IPS-20b (cell line): Measurements from ENCODE around the gene RPL28.
"Not testable (repeated sequence)": the region's sequence is repeated elsewhere in the genome, so short reads cannot be mapped to it uniquely, and the experiment has no call there.

Experiments used
- H3K27ac ChIP-seq: one replicate; pipeline ENCODE4 v1.5.1; 2013; ENCODE audit warnings: low read length
- H3K27me3 ChIP-seq: 2 replicates; pipeline ENCODE4 v1.6.1; 2013; ENCODE audit warnings: mild to moderate bottlenecking, low read length, inconsistent platforms; ENCODE audit not compliant: insufficient read depth
- H3K36me3 ChIP-seq: 2 replicates; pipeline ENCODE4 v1.6.1; 2013; ENCODE audit warnings: low read depth, mild to moderate bottlenecking, inconsistent platforms, low read length, moderate library complexity; ENCODE audit not compliant: insufficient read depth
- H3K4me1 ChIP-seq: 2 replicates; pipeline ENCODE4 v1.6.1; 2013; ENCODE audit warnings: mild to moderate bottlenecking, control low read depth, inconsistent platforms, low read length, moderate library complexity; ENCODE audit not compliant: insufficient read depth
- H3K4me3 ChIP-seq: 2 replicates; pipeline ENCODE4 v1.5.1; 2013; ENCODE audit warnings: mild to moderate bottlenecking, low read length, inconsistent platforms
- H3K9ac ChIP-seq: 2 replicates; pipeline ENCODE4 v1.6.1; 2013; ENCODE audit warnings: low read depth, mild to moderate bottlenecking, inconsistent platforms, low read length, moderate library complexity
- H3K9me3 ChIP-seq: 2 replicates; pipeline ENCODE4 v1.6.1; 2013; ENCODE audit warnings: mild to moderate bottlenecking, low read depth, low read length, inconsistent platforms; ENCODE audit not compliant: insufficient read depth

Gene RPL28

GRCh38 chr19:55441692-55442321, 56.1 kb downstream of the RPL28 start:
- Histone ChIP-seq H3K27me3 (peaks cover 95% of the 10 kb centered on the region), H3K4me3 (peak overlapping the region; percentile 63; the same call in 1 of the 2 replicates), H3K9ac (no peak overlapping the region), H3K9me3 (no peaks in the 10 kb centered on the region; the same call in 1 of the 2 replicates), H3K36me3 (no peaks in the 10 kb centered on the region), H3K4me1 (peaks cover 8% of the 10 kb centered on the region; the same call in 1 of the 2 replicates), H3K27ac (no peak overlapping the region)

GRCh38 chr19:55442372-55442961, 56.7 kb downstream of the RPL28 start:
- Histone ChIP-seq H3K36me3 (no peaks in the 10 kb centered on the region), H3K27me3 (peaks cover 97% of the 10 kb centered on the region), H3K9ac (no peak overlapping the region), H3K4me3 (no peak overlapping the region; the same call in 1 of the 2 replicates), H3K4me1 (peaks cover 8% of the 10 kb centered on the region; the same call in 1 of the 2 replicates), H3K27ac (no peak overlapping the region), H3K9me3 (no peaks in the 10 kb centered on the region; the same call in 1 of the 2 replicates)

- Histone ChIP-seq H3K4me1 (peaks cover 8% of the 10 kb centered on the region; the same call in 1 of the 2 replicates), H3K27ac (no peak within 1 kb of the TSS), H3K9me3 (no peaks in the 10 kb centered on the region; the same call in 1 of the 2 replicates), H3K4me3 (peak within 1 kb of the TSS; percentile 63; the same call in 1 of the 2 replicates), H3K9ac (no peak within 1 kb of the TSS), H3K27me3 (peaks cover 100% of the 10 kb centered on the region), H3K36me3 (no peaks in the 10 kb centered on the region)
Measured at GRCh38 chr19:55443045-55443823, 57.5 kb downstream of the RPL28 start, which contains the start of gene SHISA7. Gene SHISA7, minus strand, starts transcription at chr19:55443300. Its CDS starts 437 bp downstream, at chr19:55442863.

GRCh38 chr19:55443824-55444480, 58.2 kb downstream of the RPL28 start:
- no peak overlapping the region for H3K27ac ChIP-seq
- no peak overlapping the region for H3K4me3 ChIP-seq
- H3K9ac ChIP-seq: no peak overlapping the region
- H3K36me3 ChIP-seq: no peaks in the 10 kb centered on the region
- peaks cover 100% of the 10 kb centered on the region for H3K27me3 ChIP-seq
- H3K4me1 ChIP-seq: peaks cover 8% of the 10 kb centered on the region; the same call in 1 of the 2 replicates
- no peaks in the 10 kb centered on the region; the same call in 1 of the 2 replicates for H3K9me3 ChIP-seq

GRCh38 chr19:55444646-55445045, 58.9 kb downstream of the RPL28 start:
- Histone ChIP-seq H3K9me3 (no peaks in the 10 kb centered on the region; the same call in 1 of the 2 replicates), H3K36me3 (no peaks in the 10 kb centered on the region), H3K4me3 (no peak overlapping the region), H3K27me3 (peaks cover 100% of the 10 kb centered on the region), H3K4me1 (peaks cover 8% of the 10 kb centered on the region; the same call in 1 of the 2 replicates), H3K27ac (no peak overlapping the region), H3K9ac (no peak overlapping the region)

- Histone ChIP-seq H3K36me3 (no peaks in the 10 kb centered on the region), H3K9ac (no peak overlapping the region), H3K4me1 (peaks cover 5% of the 10 kb centered on the region; the same call in 1 of the 2 replicates), H3K27ac (no peak overlapping the region), H3K4me3 (no peak overlapping the region), H3K9me3 (no peaks in the 10 kb centered on the region; the same call in 1 of the 2 replicates), H3K27me3 (peaks cover 100% of the 10 kb centered on the region)
Measured at GRCh38 chr19:55446060-55446459, 60.3 kb downstream of the RPL28 start.

- Histone ChIP-seq H3K36me3 (no peaks in the 10 kb centered on the region), H3K27ac (no peak overlapping the region), H3K9me3 (no peaks in the 10 kb centered on the region; the same call in 1 of the 2 replicates), H3K27me3 (peaks cover 100% of the 10 kb centered on the region), H3K4me3 (no peak overlapping the region), H3K4me1 (peaks cover 2% of the 10 kb centered on the region; the same call in 1 of the 2 replicates), H3K9ac (no peak overlapping the region)
Measured at GRCh38 chr19:55447421-55448174, 61.9 kb downstream of the RPL28 start.

GRCh38 chr19:55448175-55448490, 62.4 kb downstream of the RPL28 start:
- not testable (repeated sequence) for H3K36me3 ChIP-seq, H3K27ac ChIP-seq, H3K4me1 ChIP-seq, H3K9ac ChIP-seq, H3K4me3 ChIP-seq, H3K9me3 ChIP-seq
- peaks cover 95% of the 10 kb centered on the region for H3K27me3 ChIP-seq

GRCh38 chr19:55449469-55449868, 63.7 kb downstream of the RPL28 start:
- peaks cover 81% of the 10 kb centered on the region for H3K27me3 ChIP-seq
- no peaks in the 10 kb centered on the region; the same call in 1 of the 2 replicates for H3K9me3 ChIP-seq
- peaks cover 4% of the 10 kb centered on the region; the same call in 1 of the 2 replicates for H3K36me3 ChIP-seq
- no peak overlapping the region for H3K27ac ChIP-seq
- H3K9ac ChIP-seq: no peak overlapping the region
- H3K4me3 ChIP-seq: no peak overlapping the region
- peaks cover 2% of the 10 kb centered on the region; the same call in 1 of the 2 replicates for H3K4me1 ChIP-seq

- Histone ChIP-seq H3K9ac (no peak overlapping the region), H3K27ac (no peak overlapping the region), H3K4me1 (peaks cover 2% of the 10 kb centered on the region; the same call in 1 of the 2 replicates), H3K4me3 (peak overlapping the region; percentile 60), H3K36me3 (peaks cover 4% of the 10 kb centered on the region; the same call in 1 of the 2 replicates), H3K9me3 (no peaks in the 10 kb centered on the region), H3K27me3 (peaks cover 62% of the 10 kb centered on the region)
Measured at GRCh38 chr19:55451163-55451964, 65.6 kb downstream of the RPL28 start.
